Left lung (tissue), 10 donors: ENCODE measurements around the gene MCOLN2. TPM values are rescaled to one million over a fixed set of nuclear protein-coding genes. Genes with fewer than 3 reads are reported as not detected.
"Not testable (repeated sequence)": the region's sequence is repeated elsewhere in the genome, so short reads cannot be mapped to it uniquely, and the experiment has no call there.

Experiments
- ATAC-seq: fragments of 200-7000 bp; cut with Tn5 transposase; one replicate; pipeline ENCODE4 v1.9.1; 2020; ENCODE audit warnings: moderate library complexity
- DNase-seq, 4 donors: peaks; one replicate each; pipeline ENCODE4 v3.0.0-alpha.2; 2013 to 2020
- H3K27ac ChIP-seq, 2 donors: fragments of 200-600 bp; sonication (generic) in 1 of 2; one replicate each; pipeline versions ENCODE4 v1.5.0 to v1.8.0; 2020 to 2021
- H3K27me3 ChIP-seq, 2 donors: fragments of 200-600 bp; sonication (generic) in 1 of 2; one replicate each; pipeline versions ENCODE4 v1.5.0 to v1.8.0; 2020 to 2021
- H3K36me3 ChIP-seq, 2 donors: fragments of 200-600 bp; sonication (generic) in 1 of 2; one replicate each; pipeline versions ENCODE4 v1.5.0 to v1.8.0; 2020 to 2021
- H3K4me1 ChIP-seq, 2 donors: fragments of 200-600 bp; one replicate each; pipeline ENCODE4 v1.8.0; 2021
- H3K4me3 ChIP-seq, 2 donors: fragments of 200-600 bp; sonication (generic) in 1 of 2; one replicate each; pipeline versions ENCODE4 v1.5.0 to v1.8.0; 2020 to 2021; ENCODE audit warnings: mild to moderate bottlenecking in 1 of 2
- H3K9me3 ChIP-seq, 2 donors: fragments of 200-600 bp; sonication (generic) in 1 of 2; one replicate each; pipeline versions ENCODE4 v1.5.0 to v1.8.0; 2020 to 2021
- CTCF ChIP-seq, 2 donors: fragments of 200-600 bp; sonication (generic) in 1 of 2; IDR thresholded peaks; one replicate each; pipeline versions ENCODE4 v1.5.0 to v1.8.0; 2021; ENCODE audit warnings: antibody characterized with exemption in 2 of 2
- intact Hi-C, 2 donors: fragments of 100-400 bp; cut with DNase I; formaldehyde crosslinking; loops; one replicate each; pipeline versions ENCODE4 v1.11.2 to v1.14.2; 2022
- polyA plus RNA-seq, 6 donors: library from polyadenylated mRNA; unstranded; fragments of 120-200 nt; gene quantifications; one replicate each; pipeline ENCODE4 v1.2.1, GENCODE V29; 2013; ENCODE audit not compliant: insufficient read length in 6 of 6
- total RNA-seq, 2 donors: library from RNA; stranded (reverse); fragmentation: NEBNext Ultra II Directional; extraction: Animal tissue kit (Norgen Biotek cat#: 25700); gene quantifications; one replicate each; pipeline ENCODE4 v1.2.1, GENCODE V29; 2021
- donor health status: DM: no; HTN: yes; CAD: no.
- donor health status: DM: no; HTN: no; CAD: no.

MCOLN2 gene
- total and polyA plus RNA-seq, 8 donors, result 2.8 to 5.9 (median 3.8) TPM

- H3K9me3 ChIP-seq, result no peaks in the 10 kb centered on the region
- TF ChIP-seq CTCF (IDR thresholded peaks at IDR 0.05), result no peak
- H3K27ac ChIP-seq, result no peak overlapping the region
- no peak overlapping the region for H3K4me3 ChIP-seq
- no peaks in the 10 kb centered on the region for H3K4me1 ChIP-seq
- ATAC-seq, result no peak
- H3K27me3 ChIP-seq, result no peaks in the 10 kb centered on the region
- no peaks in the 10 kb centered on the region for H3K36me3 ChIP-seq
- intact Hi-C loops, result no loop called here
- DNase-seq, result no peak
These were observed 25.8 kb upstream of the MCOLN2 start for GRCh38 chr1:85022700-85023099.

GRCh38 chr1:85019994-85020393, 23.1 kb upstream of the MCOLN2 start:
- Histone ChIP-seq H3K27ac (no peak overlapping the region), H3K4me1 (no peaks in the 10 kb centered on the region), H3K27me3 (no peaks in the 10 kb centered on the region), H3K9me3 (peaks cover 0 to 3% of the 10 kb centered on the region in 2 donors), H3K4me3 (no peak overlapping the region), H3K36me3 (no peaks in the 10 kb centered on the region)
- TF ChIP-seq CTCF (IDR thresholded peaks at IDR 0.05), result no peak
- intact Hi-C loops, result no loop called here
- no peak for ATAC-seq
- no peak for DNase-seq

GRCh38 chr1:85015826-85016225, 18.9 kb upstream of the MCOLN2 start:
- Histone ChIP-seq H3K4me1 (no peaks in the 10 kb centered on the region), H3K9me3 (peaks cover 0 to 6% of the 10 kb centered on the region in 2 donors), H3K27ac (no peak overlapping the region), H3K4me3 (no peak overlapping the region), H3K36me3 (no peaks in the 10 kb centered on the region), H3K27me3 (no peaks in the 10 kb centered on the region)
- ATAC-seq (no peak), DNase-seq (no peak)
- no peak for TF ChIP-seq CTCF (IDR thresholded peaks at IDR 0.05)
- intact Hi-C loops, result no loop called here

- H3K4me1 ChIP-seq, H3K4me3 ChIP-seq, ATAC-seq, H3K36me3 ChIP-seq, H3K9me3 ChIP-seq, H3K27ac ChIP-seq, intact Hi-C loops, DNase-seq: not testable (repeated sequence)
- peaks cover 5 to 26% of the 10 kb centered on the region in 2 donors for H3K27me3 ChIP-seq
These were observed 8.7 kb upstream of the MCOLN2 start for GRCh38 chr1:85005641-85006040.

GRCh38 chr1:85001742-85002141, 4.8 kb upstream of the MCOLN2 start:
- H3K36me3 ChIP-seq, result no peaks in the 10 kb centered on the region
- no peak overlapping the region for H3K27ac ChIP-seq
- ATAC-seq (no peak), DNase-seq (no peak)
- H3K4me1 ChIP-seq, result peaks cover 10 to 22% of the 10 kb centered on the region in 2 donors
- peaks cover 0 to 3% of the 10 kb centered on the region in 2 donors for H3K9me3 ChIP-seq
- H3K4me3 ChIP-seq, result no peak overlapping the region
- H3K27me3 ChIP-seq, result peaks cover 11 to 61% of the 10 kb centered on the region in 2 donors
- TF ChIP-seq CTCF (IDR thresholded peaks at IDR 0.05), result no peak
- intact Hi-C loops, result no loop called here

GRCh38 chr1:84998642-84999280, 1.8 kb upstream of the MCOLN2 start:
- Histone ChIP-seq H3K27me3 (peaks cover 11 to 73% of the 10 kb centered on the region in 2 donors), H3K36me3 (no peaks in the 10 kb centered on the region), H3K4me1 (peaks cover 10 to 26% of the 10 kb centered on the region in 2 donors), H3K9me3 (no peaks in the 10 kb centered on the region), H3K27ac (no peak overlapping the region), H3K4me3 (peak overlapping the region in 1 of 2 donors; percentile 56)
- TF ChIP-seq CTCF (IDR thresholded peaks at IDR 0.05), result no peak
- no peak for ATAC-seq
- intact Hi-C loops, result no loop called here
- DNase-seq, result no peak
